IMR-90 (cell line): Measurements from ENCODE around the gene DHRS7B. TPM values are rescaled to one million over a fixed set of nuclear protein-coding genes. Genes with fewer than 3 reads are reported as not detected.

Experiments used
- ATAC-seq: fragments of 200-7000 bp; cut with Tn5 transposase; 2 replicates; pipeline ENCODE4 v1.9.1; 2020; ENCODE audit warnings: low read depth, mild to moderate bottlenecking, moderate library complexity
- BruUV-seq: library from RNA; stranded (reverse); fragments of 400-500 nt; replicated peaks from 2 replicates; lab custom pipeline; 2021; lab: Mats Ljungman, UMichigan
- CTCF ChIA-PET: fragments of 300-600 bp; formaldehyde crosslinking; extraction: SDS; loops from one replicate; lab custom pipeline; 2021; ENCODE audit warnings: antibody characterized with exemption; lab: Yijun Ruan, JAX
- POLR2A ChIA-PET: fragments of 300-600 bp; sonication (Branson Sonifier 250); formaldehyde crosslinking; loops from one replicate; lab custom pipeline; 2022; ENCODE audit warnings: antibody characterized with exemption; ENCODE audit not compliant: unreplicated experiment; lab: Charles Lee
- DNase-seq: peaks from one replicate; pipeline ENCODE4 v3.0.0; 2013
- H2AFZ ChIP-seq: replicated peaks from 2 replicates; pipeline ENCODE3; 2013; ENCODE audit warnings: low read length, mild to moderate bottlenecking; ENCODE audit not compliant: poor library complexity
- H2AK5ac ChIP-seq: 2 replicates; pipeline ENCODE4 v1.6.1; 2013; ENCODE audit warnings: low read depth, low read length, inconsistent platforms
- H2AK9ac ChIP-seq: replicated peaks from 2 replicates; pipeline ENCODE3; 2013; ENCODE audit warnings: mild to moderate bottlenecking, low read depth, low read length, moderate library complexity; ENCODE audit not compliant: poor library complexity
- H2BK120ac ChIP-seq: 2 replicates; pipeline ENCODE4 v1.6.1; 2013; ENCODE audit warnings: low read depth, low read length, inconsistent platforms
- H2BK15ac ChIP-seq: 3 replicates; pipeline ENCODE4 v1.6.1; 2013; ENCODE audit warnings: low read depth, low read length, inconsistent platforms
- H2BK20ac ChIP-seq: 2 replicates; pipeline ENCODE4 v1.6.1; 2013; ENCODE audit warnings: low read depth, mild to moderate bottlenecking, inconsistent platforms, low read length, moderate library complexity
- H2BK5ac ChIP-seq: 2 replicates; pipeline ENCODE4 v1.6.1; 2013; ENCODE audit warnings: mild to moderate bottlenecking, low read depth, low read length, inconsistent platforms; ENCODE audit not compliant: poor library complexity, severe bottlenecking
- H3K14ac ChIP-seq: replicated peaks from 2 replicates; pipeline ENCODE4 v1.6.1; 2013; ENCODE audit warnings: low read depth, low read length, inconsistent platforms
- H3K18ac ChIP-seq: 2 replicates; pipeline ENCODE4 v1.6.1; 2013; ENCODE audit warnings: low read depth, low read length, control low read depth
- H3K23ac ChIP-seq: 2 replicates; pipeline ENCODE4 v1.6.1; 2013; ENCODE audit warnings: low read depth, low read length, inconsistent platforms
- H3K27ac ChIP-seq: 2 replicates; pipeline ENCODE4 v1.5.1; 2013; ENCODE audit warnings: mild to moderate bottlenecking, control low read depth, low read length; ENCODE audit not compliant: insufficient read depth
- H3K27me3 ChIP-seq: 2 replicates; pipeline ENCODE4 v1.6.1; 2013; ENCODE audit warnings: low read length; ENCODE audit not compliant: control insufficient read depth, insufficient read depth
- H3K36me3 ChIP-seq: 2 replicates; pipeline ENCODE4 v1.6.1; 2013; ENCODE audit warnings: low read length, mixed read lengths; ENCODE audit not compliant: control insufficient read depth, insufficient read depth
- H3K4ac ChIP-seq: 2 replicates; pipeline ENCODE4 v1.6.1; 2013; ENCODE audit warnings: low read depth, low read length, inconsistent platforms
- H3K4me1 ChIP-seq: 2 replicates; pipeline ENCODE4 v1.6.1; 2013; ENCODE audit warnings: low read length, mixed read lengths; ENCODE audit not compliant: control insufficient read depth, insufficient read depth
- H3K4me2 ChIP-seq: 2 replicates; pipeline ENCODE4 v1.6.1; 2013; ENCODE audit warnings: low read depth, mild to moderate bottlenecking, control low read depth, low read length, moderate library complexity
- H3K4me3 ChIP-seq: 2 replicates; pipeline ENCODE4 v1.5.1; 2013; ENCODE audit warnings: low read depth, mild to moderate bottlenecking, control low read depth, low read length, moderate library complexity; ENCODE audit not compliant: insufficient read depth
- H3K56ac ChIP-seq: 2 replicates; pipeline ENCODE4 v1.6.1; 2013; ENCODE audit warnings: low read length, inconsistent platforms; ENCODE audit not compliant: insufficient read depth; ENCODE audit errors: extremely low read depth
- H3K79me1 ChIP-seq, 2 experiments: 2 replicates each; pipeline ENCODE4 v1.6.1; 2013; ENCODE audit warnings: low read length in 2 of 2, inconsistent platforms in 1 of 2, low read depth in 1 of 2
- H3K9ac ChIP-seq: 2 replicates; pipeline ENCODE4 v1.6.1; 2013; ENCODE audit warnings: low read depth, low read length, control low read depth
- H3K9me1 ChIP-seq: 2 replicates; pipeline ENCODE4 v1.6.1; 2013; ENCODE audit warnings: low read length, inconsistent platforms; ENCODE audit not compliant: insufficient read depth
- H3K9me3 ChIP-seq: 2 replicates; pipeline ENCODE4 v1.6.1; 2013; ENCODE audit warnings: low read length; ENCODE audit not compliant: control insufficient read depth, insufficient read depth
- H4K20me1 ChIP-seq: 2 replicates; pipeline ENCODE4 v1.6.1; 2013; ENCODE audit warnings: low read length, inconsistent platforms; ENCODE audit not compliant: insufficient read depth
- H4K5ac ChIP-seq: 2 replicates; pipeline ENCODE4 v1.6.1; 2013; ENCODE audit warnings: mild to moderate bottlenecking, low read depth, low read length, control low read depth
- H4K8ac ChIP-seq, 2 experiments: 2 replicates each; pipeline ENCODE4 v1.6.1; 2013; ENCODE audit warnings: low read depth in 2 of 2, low read length in 2 of 2, control low read depth in 1 of 2, inconsistent platforms in 1 of 2
- H4K91ac ChIP-seq: 2 replicates; pipeline ENCODE4 v1.6.1; 2013; ENCODE audit warnings: low read depth, low read length, inconsistent platforms; ENCODE audit not compliant: insufficient read depth
- BHLHE40 ChIP-seq: fragments of 150-350 bp; IDR thresholded peaks from 2 replicates; pipeline ENCODE4 v1.6.1; 2016; ENCODE audit warnings: mild to moderate bottlenecking, low read depth, low read length
- CEBPB ChIP-seq: IDR thresholded peaks from 2 replicates; pipeline ENCODE4 v1.6.1; 2012; ENCODE audit warnings: low read depth, low read length, improper control_type of control experiment
- CTCF ChIP-seq: conservative IDR thresholded peaks from 2 replicates; pipeline ENCODE4 v1.5.1; 2012; ENCODE audit warnings: mild to moderate bottlenecking, low read depth, low read length, improper control_type of control experiment
- ELK1 ChIP-seq: fragments of 150-350 bp; IDR thresholded peaks from 2 replicates; pipeline ENCODE4 v1.6.1; 2016; ENCODE audit warnings: low read depth, mild to moderate bottlenecking, low read length, moderate library complexity, borderline replicate concordance
- FOS ChIP-seq: fragments of 150-350 bp; IDR thresholded peaks from 2 replicates; pipeline ENCODE4 v1.6.1; 2016; ENCODE audit warnings: low read depth, low read length
- MAZ ChIP-seq: IDR thresholded peaks from 2 replicates; pipeline ENCODE4 v1.6.1; 2012; ENCODE audit warnings: low read depth, mild to moderate bottlenecking, low read length, improper control_type of control experiment, moderate library complexity, borderline replicate concordance
- MXI1 ChIP-seq: IDR thresholded peaks from 2 replicates; pipeline ENCODE4 v1.6.1; 2012; ENCODE audit warnings: low read depth, mild to moderate bottlenecking, low read length, moderate library complexity, borderline replicate concordance
- NFE2L2 ChIP-seq: fragments of 150-350 bp; IDR thresholded peaks from 2 replicates; pipeline ENCODE4 v1.6.1; 2016; ENCODE audit warnings: low read depth, mild to moderate bottlenecking, low read length
- POLR2A ChIP-seq: IDR thresholded peaks from 2 replicates; pipeline ENCODE4 v1.6.1; 2012; ENCODE audit warnings: mild to moderate bottlenecking, low read depth, low read length
- RAD21 ChIP-seq: IDR thresholded peaks from 2 replicates; pipeline ENCODE4 v1.6.1; 2012; ENCODE audit warnings: low read length, improper control_type of control experiment
- RCOR1 ChIP-seq: IDR thresholded peaks from 2 replicates; pipeline ENCODE4 v1.6.1; 2012; ENCODE audit warnings: mild to moderate bottlenecking, low read length, improper control_type of control experiment; ENCODE audit not compliant: insufficient replicate concordance
- RFX5 ChIP-seq: IDR thresholded peaks from 2 replicates; pipeline ENCODE4 v1.8.0; 2012; ENCODE audit warnings: low read depth, mild to moderate bottlenecking, low read length, moderate library complexity
- SMC3 ChIP-seq: fragments of 150-350 bp; IDR thresholded peaks from 2 replicates; pipeline ENCODE4 v1.6.1; 2016; ENCODE audit warnings: low read depth, mild to moderate bottlenecking, antibody characterized with exemption, low read length, moderate library complexity
- USF2 ChIP-seq: fragments of 150-350 bp; IDR thresholded peaks from 2 replicates; pipeline ENCODE4 v1.6.1; 2017; ENCODE audit warnings: mild to moderate bottlenecking, antibody characterized with exemption, low read length, low read depth
- WGBS, 2 experiments: methylation state at CpG; one replicate each; pipeline versions ENCODE4 v1.1.5 to v1.1.7; 2013; ENCODE audit warnings: missing lambda C conversion rate in 2 of 2; ENCODE audit not compliant: insufficient read length in 1 of 2; ENCODE audit errors: extremely low coverage in 2 of 2; 5-methylcytosine and 5-hydroxymethylcytosine counted together
- dilution Hi-C: fragments of 300-500 bp; cut with HindIII; formaldehyde crosslinking; loops from one replicate; pipeline ENCODE4 v1.14.3; 2018; ENCODE audit warnings: low sequenced_read_pairs; ENCODE audit not compliant: unreplicated experiment
- in situ Hi-C: fragments of 300-500 bp; cut with MboI; formaldehyde crosslinking; loops from 3 replicates; pipeline ENCODE4 v1.14.3; 2019; ENCODE audit warnings: low sequenced_read_pairs, inconsistent platforms, mixed read lengths
- intact Hi-C: fragments of 100-400 bp; cut with micrococcal nuclease; formaldehyde crosslinking; loops from 2 replicates; pipeline ENCODE4 v1.10.0; 2022
- polyA plus RNA-seq, 3 experiments: library from polyadenylated mRNA; depleted of rRNA; stranded (reverse); fragments of >200 nt; gene quantifications; 2 replicates each; pipeline ENCODE4 v1.2.3, GENCODE V29; 2012; ENCODE audit warnings: low replicate concordance in 1 of 3
- total RNA-seq: library from RNA; depleted of rRNA; stranded (reverse); fragments of >200 nt; gene quantifications from 2 replicates; pipeline ENCODE4 v1.2.3, GENCODE V29; 2012

DHRS7B gene
- total and polyA plus RNA-seq, 2 of the 4 experiments (the other 2 are of a cell fraction): 24.4 to 34.4 TPM

GRCh38 chr17:21214015-21214776 lies 87.4 kb downstream of the DHRS7B start, which contains the start of gene TMEM11:
Gene TMEM11, minus strand, starts transcription at chr17:21214161. Its CDS starts 9 bp downstream, at chr17:21214152.
- H3K27ac ChIP-seq: peak within 1 kb of the TSS; percentile 97
- POLR2A ChIA-PET: no interaction called here
- no peak for TF ChIP-seq ELK1
- no peak for TF ChIP-seq RFX5
- no peak for TF ChIP-seq USF2
- TF ChIP-seq MXI1: peak; percentile 35; the same call in 1 of the 2 replicates
- TF ChIP-seq BHLHE40: no peak
- TF ChIP-seq FOS: no peak
- no peak for TF ChIP-seq CEBPB
- TF ChIP-seq RCOR1: no peak
- TF ChIP-seq SMC3: no peak
- TF ChIP-seq POLR2A: peak; percentile 67
- no peak for TF ChIP-seq NFE2L2
- peak; percentile 24; the same call in 1 of the 2 replicates for TF ChIP-seq CTCF
- no peak for TF ChIP-seq RAD21
- no peak; the same call in 1 of the 2 replicates for TF ChIP-seq MAZ

More at GRCh38 chr17:21214015-21214776, 87.4 kb downstream of the DHRS7B start, which contains the start of gene TMEM11:
- peak within 1 kb of the TSS; percentile 92 for H3K4ac ChIP-seq
- H2BK5ac ChIP-seq: peak within 1 kb of the TSS; percentile 96
- CTCF ChIA-PET: no interaction called here
- peaks cover 12% of the 10 kb centered on the region for H3K36me3 ChIP-seq
- peak within 1 kb of the TSS; percentile 91 for H3K18ac ChIP-seq
- dilution Hi-C loops (no loop called here), intact Hi-C loops (loop anchor here (1.0 to 5.0 kb wide), 4 partner anchors 47 to 172 kb away; partner anchors contain the start of genes MAP2K3 and USP22), in situ Hi-C loops (no loop called here)
- H4K20me1 ChIP-seq: peaks cover 46% of the 10 kb centered on the region
- peak within 1 kb of the TSS; percentile 94 for H2AFZ ChIP-seq
- peak within 1 kb of the TSS; percentile 94 for H3K9ac ChIP-seq
- H4K8ac ChIP-seq: peak within 1 kb of the TSS; percentile 84 to 93
- H4K91ac ChIP-seq: peak within 1 kb of the TSS; percentile 90
- peak within 1 kb of the TSS; percentile 74 for H4K5ac ChIP-seq
- DNase-seq (peak; percentile 94), ATAC-seq (peak; percentile 94)
- H2AK5ac ChIP-seq: peak within 1 kb of the TSS; percentile 95
- H3K79me1 ChIP-seq: peaks cover 23 to 87% of the 10 kb centered on the region in 2 experiments
- peak within 1 kb of the TSS; percentile 99 for H2AK9ac ChIP-seq
- H2BK15ac ChIP-seq: peak within 1 kb of the TSS; percentile 88; the same call in 1 of the 3 replicates
- H3K56ac ChIP-seq: peak within 1 kb of the TSS; percentile 94
- peak within 1 kb of the TSS; percentile 83; the same call in 1 of the 2 replicates for H2BK20ac ChIP-seq
- peak within 1 kb of the TSS; percentile 98 for H3K4me2 ChIP-seq
- H3K27me3 ChIP-seq: no peaks in the 10 kb centered on the region
- H3K9me1 ChIP-seq: peaks cover 39% of the 10 kb centered on the region
- BruUV-seq: no TSS peak
- peaks cover 8% of the 10 kb centered on the region for H3K4me1 ChIP-seq
- 1% methylated on average over 13 of the region's 76 CpGs; no CpG with 5 or more reads in 1 of the 2 experiments for WGBS, 2 experiments
- no peaks in the 10 kb centered on the region for H3K9me3 ChIP-seq
- peak within 1 kb of the TSS; percentile 95 for H3K23ac ChIP-seq
- peak within 1 kb of the TSS; percentile 87 for H3K4me3 ChIP-seq
- peak within 1 kb of the TSS; percentile 92 for H3K14ac ChIP-seq
- peak within 1 kb of the TSS; percentile 97 for H2BK120ac ChIP-seq
